NCI-H1930 (cell line): ENCODE measurements around the gene PRRC2C.
"Not testable (repeated sequence)": the region's sequence is repeated elsewhere in the genome, so short reads cannot be mapped to it uniquely, and the experiment has no call there.

Source experiments
- DNase-seq, 2 experiments: peaks; one replicate each; lab custom pipeline; 2025; lab: John Stamatoyannopoulos, UW

PRRC2C gene

DNA sequence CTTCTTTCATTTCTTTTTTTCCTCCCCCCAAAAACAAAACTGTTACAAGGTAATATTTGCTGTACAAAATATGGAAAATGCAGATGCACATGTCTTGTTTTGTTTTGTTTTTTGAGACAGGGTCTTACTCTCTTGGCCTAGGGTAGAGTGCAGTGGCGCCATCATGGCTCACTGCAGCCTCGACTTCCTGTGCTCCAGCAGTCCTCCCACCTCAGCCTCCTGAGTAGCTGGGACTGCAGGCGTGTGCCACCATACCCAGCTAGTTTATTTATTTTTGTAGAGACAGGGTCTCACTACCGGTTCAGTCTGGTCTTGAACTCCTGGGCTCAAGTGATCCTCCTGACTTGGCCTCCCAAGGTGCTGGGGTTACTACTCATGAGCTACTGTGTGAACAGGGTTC is 15.5 kb downstream of the PRRC2C start:
- DNase-seq = no peak

DNA sequence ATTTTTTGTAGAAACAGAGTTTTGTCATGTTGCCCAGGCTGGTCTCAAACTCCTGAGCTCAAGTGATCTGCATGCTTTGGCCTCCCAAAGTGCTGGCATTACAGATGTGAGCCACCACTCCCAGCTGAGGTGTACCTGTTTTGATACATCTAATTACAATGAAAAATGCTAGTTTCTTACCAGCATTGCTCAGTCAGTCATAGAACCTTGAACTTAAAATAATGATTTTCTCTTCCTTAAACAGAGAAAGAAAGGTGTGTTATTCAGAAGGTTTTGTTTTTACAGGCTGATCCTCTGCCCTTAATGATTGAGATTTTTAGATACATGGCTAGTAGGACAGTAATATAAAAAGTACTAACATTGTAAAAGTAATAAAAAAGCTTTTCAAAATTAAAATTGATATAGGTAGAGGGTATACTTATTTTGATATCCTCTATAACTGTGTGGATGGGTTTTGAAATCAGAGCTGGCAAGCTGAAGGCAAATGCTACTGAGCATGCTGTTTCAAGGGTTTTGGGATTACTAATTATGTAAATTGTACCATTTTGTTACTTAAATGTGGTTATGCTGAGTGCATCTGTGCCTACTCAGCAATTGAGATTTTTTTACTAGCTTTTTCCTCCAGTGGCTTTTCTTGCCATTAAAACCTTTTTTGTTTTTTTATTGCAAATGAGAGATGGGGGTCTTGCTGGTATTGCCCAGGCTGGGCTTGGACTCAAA is 16.1 kb downstream of the PRRC2C start:
- no peak for DNase-seq

DNA sequence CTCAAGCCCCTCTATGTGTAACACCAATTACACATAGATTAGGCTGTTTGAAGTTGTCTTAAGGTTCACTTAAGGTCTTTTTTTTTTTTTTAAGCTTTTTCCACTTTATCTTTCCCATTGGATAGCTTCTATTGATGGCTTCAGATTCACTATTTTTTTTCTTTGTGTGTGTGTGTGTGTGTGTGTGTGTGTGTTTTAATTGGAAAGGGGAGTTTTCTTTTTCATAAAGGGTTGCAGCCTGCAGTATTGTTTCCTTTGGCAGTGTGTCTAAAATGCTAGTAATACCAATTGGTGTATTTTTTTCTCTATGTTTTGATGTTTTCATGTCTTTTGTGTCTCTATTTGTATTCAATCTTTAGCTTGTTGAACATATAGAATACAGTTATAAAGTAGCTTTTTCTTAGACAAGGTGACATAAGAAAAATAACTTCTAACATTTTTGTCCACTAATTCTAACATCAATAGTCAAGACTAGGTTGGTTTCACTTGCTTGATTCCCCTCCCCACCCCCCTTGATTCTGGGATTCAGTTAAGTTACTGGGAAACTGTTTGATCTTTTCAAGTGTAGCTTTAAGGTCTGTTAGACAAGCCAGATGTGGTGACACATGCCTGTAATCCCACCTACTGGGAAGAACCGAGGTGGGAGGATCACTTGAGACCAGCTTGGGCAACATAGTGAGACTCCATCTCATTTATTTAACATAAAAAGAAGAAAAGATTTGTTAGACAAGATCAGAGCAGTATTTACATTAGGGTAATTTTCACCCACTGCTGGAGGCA is 21.4 kb downstream of the PRRC2C start:
- no peak for DNase-seq

DNA sequence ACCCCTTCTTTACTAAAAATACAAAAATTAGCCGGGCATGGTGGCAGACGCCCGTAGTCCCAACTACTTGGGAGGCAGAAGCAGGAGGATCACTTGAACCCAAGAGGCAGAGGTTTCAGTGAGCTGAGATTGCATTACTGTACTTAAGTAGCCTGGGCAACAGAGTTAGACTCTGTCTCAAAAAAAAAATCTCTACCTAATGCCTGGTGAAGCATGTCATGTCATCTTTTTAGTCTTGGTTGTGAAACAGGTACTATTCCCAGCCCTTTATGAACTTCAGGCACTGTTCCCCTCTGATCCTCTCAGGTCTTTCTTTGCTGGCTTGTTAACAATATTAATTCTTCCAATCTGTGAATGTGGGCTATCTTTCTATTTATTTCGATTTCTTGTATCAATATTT is 22.1 kb downstream of the PRRC2C start:
- no peak for DNase-seq

DNA sequence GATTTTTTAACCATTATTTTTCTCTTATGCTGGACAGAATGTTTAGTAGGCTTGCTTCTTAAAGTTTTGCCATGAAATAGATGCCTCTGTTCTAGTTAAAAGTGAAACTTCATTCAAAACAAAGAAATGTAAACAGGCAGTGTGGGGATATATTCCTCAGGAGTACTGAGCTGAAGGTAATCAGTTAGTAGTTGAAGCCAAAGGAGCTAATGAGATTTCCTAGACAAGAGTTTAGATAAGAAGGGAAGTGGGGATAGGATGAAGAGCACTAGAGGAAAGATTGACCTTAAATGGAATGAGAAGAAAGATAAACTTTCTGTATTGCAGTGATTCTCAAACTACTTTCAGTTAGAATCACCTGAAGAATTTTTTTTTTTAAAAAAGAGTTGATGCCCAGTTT is 23.9 kb downstream of the PRRC2C start:
- DNase-seq = no peak

DNA sequence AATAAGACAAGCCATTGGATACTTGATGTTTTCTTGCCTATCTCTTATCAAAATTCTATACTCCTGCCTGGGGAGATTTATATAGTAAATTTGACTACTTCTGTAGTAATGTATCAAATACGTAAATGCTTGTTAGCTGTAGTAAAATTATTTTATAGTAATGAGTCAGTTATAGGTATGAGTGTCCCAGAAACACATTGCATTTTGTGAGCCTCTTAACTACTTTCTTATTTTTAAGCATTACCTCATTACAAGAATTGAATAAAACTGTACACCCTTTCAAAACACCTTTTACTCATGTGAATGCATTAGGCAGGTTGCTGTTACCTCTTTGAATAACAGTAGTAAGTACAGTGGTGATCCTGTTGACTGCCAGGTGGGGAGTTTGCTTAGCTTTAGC is 28.4 kb downstream of the PRRC2C start:
- DNase-seq = no peak

DNA sequence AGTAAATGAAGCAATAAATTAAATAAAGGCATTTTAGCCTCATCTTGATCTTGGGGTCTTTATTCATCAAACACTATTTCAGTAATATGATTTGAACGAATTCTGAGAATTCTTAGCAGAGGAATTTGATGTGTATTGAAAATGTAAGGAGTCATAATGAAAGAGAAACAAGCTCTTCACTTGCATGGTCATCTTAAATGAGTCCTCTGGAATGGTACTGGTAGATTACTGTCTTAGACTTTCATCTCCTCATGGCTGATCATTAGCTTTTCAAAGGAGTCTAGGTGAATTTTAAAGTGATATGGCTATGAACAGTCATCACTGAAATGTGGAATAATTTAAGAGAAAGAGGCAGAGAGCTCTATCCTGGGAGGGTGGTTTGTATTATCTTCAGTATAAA is 30.0 kb downstream of the PRRC2C start:
- no peak for DNase-seq

DNA sequence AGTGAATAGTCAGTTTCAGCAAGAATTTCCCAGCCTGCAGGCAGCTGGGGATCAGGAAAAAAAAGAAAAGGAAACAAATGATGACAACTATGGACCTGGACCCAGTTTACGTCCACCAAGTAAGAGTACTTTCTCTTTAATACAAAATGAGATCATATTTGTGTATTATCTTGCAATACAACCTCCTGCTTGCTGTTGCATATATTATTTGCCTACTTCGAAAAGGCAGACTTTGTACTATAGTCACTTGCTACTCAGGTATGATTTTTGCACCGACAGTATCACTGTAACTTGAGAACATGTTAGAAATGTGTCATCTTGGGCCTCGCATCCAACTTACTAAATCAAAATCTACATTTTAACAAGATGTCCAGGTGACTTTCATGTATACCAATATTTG is 30.4 kb downstream of the PRRC2C start:
- no peak for DNase-seq

DNA sequence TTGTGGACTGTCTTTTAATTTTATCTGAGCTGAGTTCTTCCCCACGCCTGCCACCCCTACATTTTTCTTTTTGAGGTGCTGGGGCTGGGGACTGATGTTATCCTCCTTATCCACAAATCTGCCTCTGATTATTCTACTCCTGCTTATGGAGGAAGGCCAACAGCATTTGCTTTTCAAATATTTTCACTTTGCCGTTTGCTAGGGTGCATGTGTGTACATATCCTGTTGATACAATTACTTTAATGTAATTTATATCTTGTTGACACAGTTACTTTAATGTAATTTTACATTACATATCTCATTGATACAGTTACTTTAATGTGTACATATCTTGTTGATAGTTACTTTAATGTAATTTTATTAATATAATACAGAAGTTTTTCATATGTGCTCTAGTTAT is 36.2 kb downstream of the PRRC2C start:
- DNase-seq = no peak

DNA sequence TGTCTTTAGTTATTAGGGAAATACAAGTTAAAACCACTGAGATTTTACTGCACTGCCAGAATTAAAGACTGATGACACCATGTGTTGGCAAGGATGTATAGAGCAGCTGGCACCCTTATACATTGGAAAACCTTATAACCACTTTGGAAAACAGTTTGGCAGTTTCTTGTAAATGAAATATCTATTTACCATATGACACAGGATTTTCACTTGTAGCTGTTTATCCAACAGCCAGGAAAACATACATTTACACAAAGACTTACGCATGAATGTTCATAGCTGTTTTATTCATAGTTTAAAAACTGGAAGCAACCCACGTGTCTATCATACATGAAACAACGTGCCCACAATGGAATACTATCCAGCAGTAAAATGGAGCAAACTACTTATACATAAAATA is 45.3 kb downstream of the PRRC2C start:
- no peak for DNase-seq

DNA sequence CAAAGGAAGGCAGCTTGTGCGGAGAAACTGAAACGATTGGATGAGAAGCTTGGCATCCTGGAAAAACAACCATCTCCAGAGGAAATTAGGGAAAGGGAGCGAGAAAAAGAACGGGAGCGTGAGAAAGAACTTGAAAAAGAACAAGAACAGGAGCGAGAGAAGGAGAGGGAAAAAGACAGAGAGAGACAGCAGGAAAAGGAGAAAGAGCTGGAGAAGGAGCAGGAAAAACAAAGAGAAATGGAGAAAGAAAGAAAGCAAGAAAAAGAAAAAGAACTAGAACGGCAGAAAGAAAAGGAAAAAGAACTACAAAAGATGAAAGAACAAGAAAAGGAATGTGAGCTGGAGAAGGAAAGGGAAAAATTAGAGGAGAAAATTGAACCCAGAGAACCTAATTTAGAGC is 47.2 kb downstream of the PRRC2C start:
- DNase-seq = no peak

DNA sequence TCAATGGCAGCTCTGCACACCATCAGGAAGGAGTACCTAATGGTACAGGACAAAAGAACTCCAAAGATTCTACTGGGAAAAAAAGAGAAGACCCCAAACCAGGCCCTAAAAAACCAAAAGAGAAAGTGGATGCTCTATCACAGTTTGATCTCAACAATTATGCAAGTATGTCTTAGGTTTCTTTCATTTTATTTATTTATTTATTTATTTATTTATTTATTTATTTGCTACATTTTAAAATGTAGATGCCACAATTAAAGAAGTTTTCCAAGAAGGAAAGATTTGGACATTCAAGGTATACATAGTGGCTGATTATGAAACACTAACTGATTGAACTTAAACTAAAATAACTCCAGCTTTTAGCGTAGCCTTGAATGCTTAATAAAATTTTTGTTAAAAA is 60.2 kb downstream of the PRRC2C start:
- DNase-seq = no peak

DNA sequence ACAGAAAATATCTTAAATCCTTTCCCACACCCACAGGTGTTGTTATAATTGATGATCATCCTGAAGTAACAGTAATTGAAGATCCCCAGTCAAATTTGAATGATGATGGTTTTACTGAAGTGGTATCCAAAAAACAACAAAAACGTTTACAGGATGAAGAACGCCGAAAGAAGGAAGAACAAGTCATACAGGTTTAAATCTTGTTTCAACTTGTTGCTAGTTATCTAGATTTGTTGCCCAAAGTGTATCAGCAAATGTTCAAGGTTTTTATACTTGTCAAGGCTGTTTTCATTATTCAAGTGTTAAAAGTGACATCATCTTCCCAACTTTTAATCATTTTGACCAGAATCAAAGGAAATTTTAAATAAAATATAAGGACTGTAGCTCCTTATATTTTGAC is 64.7 kb downstream of the PRRC2C start:
- DNase-seq = no peak

DNA sequence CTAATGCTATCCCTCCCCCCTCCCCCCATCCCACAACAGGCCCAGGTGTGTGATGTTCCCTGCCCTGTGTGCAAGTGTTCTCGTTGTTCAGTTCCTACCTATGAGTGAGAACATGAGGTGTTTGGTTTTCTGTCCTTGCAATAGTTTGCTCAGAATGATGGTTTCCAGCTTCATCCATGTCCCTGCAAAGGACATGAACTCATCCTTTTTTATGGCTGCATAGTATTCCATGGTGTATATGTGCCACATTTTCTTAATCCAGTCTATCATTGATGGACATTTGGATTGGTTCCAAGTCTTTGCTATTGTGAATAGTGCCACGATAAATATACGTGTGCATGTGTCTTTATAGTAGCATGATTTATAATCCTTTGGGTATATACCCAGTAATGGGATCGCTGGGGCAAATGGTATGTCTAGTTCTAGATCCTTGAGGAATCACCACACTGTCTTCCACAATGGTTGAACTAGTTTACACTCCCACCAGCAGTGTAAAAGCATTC is 65.3 kb downstream of the PRRC2C start:
- DNase-seq = not testable (repeated sequence)

DNA sequence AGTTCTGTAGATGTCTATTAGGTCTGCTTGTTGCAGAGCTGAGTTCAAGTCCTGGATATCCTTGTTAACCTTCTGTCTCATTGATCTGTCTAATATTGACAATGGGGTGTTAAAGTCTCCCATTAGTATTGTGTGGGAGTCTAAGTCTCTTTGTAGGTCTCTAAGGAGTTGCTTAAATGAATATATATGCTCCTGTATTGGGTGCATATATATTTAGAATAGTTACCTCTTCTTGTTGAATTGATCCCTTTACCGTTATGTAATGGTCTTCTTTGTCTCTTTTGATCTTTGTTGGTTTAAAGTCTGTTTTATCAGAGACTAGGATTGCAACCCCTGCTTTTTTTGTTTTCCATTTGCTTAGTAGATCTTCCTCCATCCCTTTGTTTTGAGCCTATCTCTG is 68.6 kb downstream of the PRRC2C start:
- peak in 1 of 2 experiments; percentile 86 for DNase-seq

DNA sequence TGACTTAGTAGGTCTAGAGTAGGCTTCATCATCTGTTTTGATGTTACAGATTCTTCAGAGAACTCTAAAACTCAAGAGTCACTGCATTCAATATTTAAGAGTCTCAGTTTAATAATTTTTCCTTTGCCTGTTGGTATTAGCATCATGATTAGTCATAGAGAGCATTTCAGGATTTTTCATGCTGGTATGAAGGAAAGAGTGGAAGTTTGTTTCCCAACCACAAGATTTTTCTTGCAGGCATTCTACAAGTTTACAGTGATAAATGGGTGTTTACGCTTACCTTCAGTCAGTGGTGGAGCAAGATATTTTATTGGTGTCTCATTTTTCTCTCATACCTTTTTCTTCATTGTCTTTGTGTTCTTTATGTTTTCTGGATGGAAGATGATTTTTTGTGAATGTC is 78.3 kb downstream of the PRRC2C start:
- DNase-seq = no peak

DNA sequence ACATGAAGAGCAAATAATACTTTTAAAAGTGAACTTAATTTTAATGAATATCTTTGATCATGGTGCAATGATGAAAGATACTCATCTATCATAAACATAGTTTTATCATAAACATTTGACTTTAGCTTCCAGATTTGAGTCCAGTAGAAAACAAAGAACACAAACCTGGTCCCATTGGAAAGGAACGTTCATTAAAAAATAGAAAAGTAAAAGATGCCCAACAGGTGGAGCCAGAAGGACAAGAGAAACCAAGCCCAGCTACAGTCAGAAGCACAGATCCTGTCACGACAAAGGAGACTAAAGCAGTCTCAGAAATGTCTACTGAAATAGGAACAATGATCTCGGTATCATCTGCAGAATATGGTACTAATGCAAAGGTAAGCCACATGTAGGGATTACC is 81.1 kb downstream of the PRRC2C start:
- no peak for DNase-seq

DNA sequence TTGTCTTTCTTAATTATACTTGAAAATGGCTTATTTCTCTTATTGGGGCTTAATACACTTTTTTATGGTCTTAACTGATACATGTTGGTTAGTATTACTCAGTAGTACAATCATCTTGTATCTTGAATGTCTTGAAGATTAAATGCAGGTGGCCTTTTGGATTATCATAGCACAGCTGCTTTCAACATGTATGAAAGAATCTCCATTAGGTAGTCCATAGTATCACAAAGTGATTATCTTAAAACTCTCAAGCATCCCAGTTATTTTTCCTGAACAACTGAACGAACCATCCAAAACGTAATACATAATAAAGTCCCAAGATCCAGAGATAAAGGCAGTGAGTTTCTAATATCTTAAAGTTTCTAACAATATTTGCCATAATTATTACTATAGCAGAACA is 85.0 kb downstream of the PRRC2C start:
- no peak for DNase-seq

DNA sequence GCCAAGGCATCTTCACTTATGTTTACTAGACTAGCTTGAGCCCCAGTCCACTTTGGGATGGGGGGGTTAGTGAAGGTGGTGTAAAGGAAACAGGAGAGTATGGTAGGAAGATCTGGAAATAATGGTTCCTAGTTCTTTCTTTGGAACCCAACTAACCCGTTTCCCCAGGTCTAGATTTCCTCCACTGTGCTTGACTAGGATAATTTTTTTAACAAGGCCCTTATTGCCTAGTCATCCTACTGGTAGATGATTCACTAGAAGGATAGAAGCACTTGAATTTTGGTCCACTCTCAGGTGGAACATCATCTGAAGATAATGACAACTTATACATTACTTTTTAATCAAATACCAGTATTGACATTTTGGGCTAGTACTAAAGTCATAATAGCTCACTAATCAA is 90.8 kb downstream of the PRRC2C start:
- no peak for DNase-seq

DNA sequence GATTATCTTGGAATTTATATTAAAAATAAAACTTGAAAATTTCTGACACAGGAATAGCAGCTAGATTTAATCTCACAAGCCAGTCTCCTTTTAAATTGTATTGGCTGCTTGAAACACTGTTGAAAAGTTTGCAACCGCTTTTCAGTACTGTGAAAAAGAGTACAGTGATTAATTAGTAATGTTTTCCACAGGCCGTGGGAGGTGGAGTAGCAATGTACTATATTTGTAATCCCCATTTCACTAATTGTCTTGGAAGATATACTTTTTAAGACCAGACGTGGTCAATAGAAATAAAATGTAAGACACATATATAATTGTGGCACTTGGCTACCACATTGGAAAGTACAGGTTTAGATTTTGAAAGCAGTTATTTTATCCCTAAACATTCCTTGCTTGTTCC is 95.9 kb downstream of the PRRC2C start:
- DNase-seq = no peak

DNA sequence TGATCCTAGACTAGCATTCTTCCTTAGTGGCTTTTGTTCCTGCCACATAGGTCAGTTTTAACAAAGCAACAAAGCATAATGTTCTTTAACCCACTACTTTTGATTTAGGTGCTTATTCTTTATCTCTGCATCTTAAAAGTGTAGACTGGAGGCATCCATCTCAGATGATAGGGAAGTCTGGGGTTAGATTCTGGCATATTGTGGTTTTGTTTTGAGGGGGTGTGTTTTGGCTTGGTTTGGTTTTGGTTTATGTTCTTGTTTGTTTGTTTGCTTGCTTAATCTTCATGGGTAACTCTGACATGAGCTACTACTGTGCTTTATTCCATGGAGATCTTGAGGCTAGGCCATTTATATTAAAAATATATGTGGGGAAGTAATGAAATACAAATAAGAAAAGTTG is 96.4 kb downstream of the PRRC2C start:
- no peak for DNase-seq

DNA sequence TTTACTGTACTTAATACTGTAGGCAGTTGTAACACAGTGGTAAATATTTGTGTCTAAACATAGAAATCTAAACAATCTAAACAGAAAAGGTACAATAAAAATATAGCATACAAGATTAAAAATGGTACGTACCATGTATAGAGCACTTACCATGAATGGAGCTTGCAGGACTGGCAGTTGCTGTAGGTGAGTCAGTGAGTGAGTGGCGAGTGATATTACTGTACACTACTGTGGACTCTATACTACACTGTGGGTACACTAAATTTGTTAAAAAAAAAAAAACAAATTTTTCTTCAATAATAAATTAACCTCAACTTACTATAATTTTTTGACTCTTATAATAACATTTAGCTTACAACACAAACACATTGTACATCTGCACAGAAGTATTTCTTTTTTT is 97.3 kb downstream of the PRRC2C start:
- DNase-seq = no peak

DNA sequence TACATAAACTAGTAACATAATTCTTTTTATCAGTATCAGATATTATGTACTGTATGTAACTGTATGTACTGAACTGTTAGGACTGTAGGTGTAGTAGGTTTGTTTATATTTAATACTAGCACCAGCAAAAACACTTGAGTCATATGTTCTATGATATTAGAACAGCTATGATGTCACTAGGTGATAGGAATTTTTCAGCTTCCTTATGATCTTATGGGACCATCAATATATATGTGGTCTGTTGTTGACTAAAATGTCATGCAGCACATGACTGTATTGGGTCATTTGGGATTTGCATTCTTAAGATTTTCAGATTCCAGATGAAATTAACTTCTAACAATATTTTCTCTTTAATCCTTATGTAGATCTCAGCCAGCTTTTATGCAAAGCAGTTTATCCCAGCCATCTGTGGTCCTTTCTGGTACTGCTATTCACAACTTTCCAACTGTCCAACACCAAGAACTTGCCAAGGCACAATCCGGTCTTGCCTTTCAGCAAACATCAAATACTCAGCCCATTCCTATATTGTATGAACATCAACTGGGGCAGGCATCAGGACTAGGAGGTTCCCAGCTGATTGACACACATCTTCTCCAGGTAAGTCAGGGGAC is 98.4 kb downstream of the PRRC2C start:
- DNase-seq = no peak
